ENCODE measurements around the gene IL2. TPM values are rescaled to one million over a fixed set of nuclear protein-coding genes. Genes with fewer than 3 reads are reported as not detected.

Gene IL2
- total RNA-seq, 2 donors from 2014 or later: not detected

DNA sequence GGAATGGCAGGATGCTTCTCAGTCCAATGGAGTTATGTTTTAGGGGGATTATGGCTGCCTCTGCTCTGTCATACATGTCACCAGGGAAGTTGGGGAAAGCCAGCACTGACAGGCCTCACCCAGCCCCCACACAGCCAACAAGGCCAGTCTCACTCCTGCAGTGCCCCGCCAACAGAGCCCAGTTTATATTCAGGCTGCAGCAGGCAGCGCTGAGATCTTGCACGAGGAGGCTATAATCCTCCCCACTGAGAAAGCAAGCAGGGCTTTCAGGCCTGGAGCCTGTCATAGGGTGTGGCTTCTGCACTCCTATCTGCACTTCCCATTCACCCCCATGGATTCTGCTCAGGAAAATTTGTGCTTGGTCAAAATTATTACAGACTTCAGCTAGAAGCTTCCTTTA lies 52.7 kb downstream of the IL2 start:
- intact Hi-C loops (cut with DNase I): no loop called here
- DNase-seq (ENCODE audit: low spot score): no peak

Other genes with a start within 250 kb of the IL2 start
- not detected for gene ADAD1, start 77.7 kb downstream of the IL2 start, total RNA-seq
- not detected for gene IL21, start 164.3 kb upstream of the IL2 start, total RNA-seq